Peyer's patch (tissue), 4 donors: ENCODE measurements around the gene PHRF1. TPM values are rescaled to one million over a fixed set of nuclear protein-coding genes. Genes with fewer than 3 reads are reported as not detected.

Experiments
- DNase-seq, 3 donors: peaks; one replicate each; pipeline ENCODE4 v3.0.0-alpha.2; 2017 to 2019
- H3K27ac ChIP-seq, 4 donors: fragments of 200-600 bp; sonication (generic); one replicate each; pipeline ENCODE4 v1.5.1; 2016 to 2019
- H3K27me3 ChIP-seq, 2 donors: fragments of 200-600 bp; sonication (generic); one replicate each; pipeline ENCODE4 v1.5.1; 2019
- H3K36me3 ChIP-seq, 3 donors: fragments of 200-600 bp; sonication (generic); one replicate each; pipeline ENCODE4 v1.5.1; 2016 to 2019
- H3K4me1 ChIP-seq, 4 donors: fragments of 200-600 bp; sonication (generic); one replicate each; pipeline ENCODE4 v1.5.1; 2016 to 2019
- H3K4me3 ChIP-seq, 4 donors: fragments of 200-600 bp; sonication (generic); 1 replicate in 3 of 4; 2 replicates in 1 of 4; pipeline ENCODE4 v1.5.1; 2016 to 2019; ENCODE audit warnings: mild to moderate bottlenecking in 1 of 4
- H3K9me3 ChIP-seq, 4 donors: fragments of 200-600 bp; sonication (generic); one replicate each; pipeline ENCODE4 v1.5.1; 2016 to 2019; ENCODE audit warnings: mild to moderate bottlenecking in 1 of 4
- POLR2A ChIP-seq, 2 donors: fragments of 450-650 bp; IDR thresholded peaks; one replicate each; pipeline ENCODE4 v1.5.1; 2017; ENCODE audit warnings: antibody characterized with exemption in 2 of 2, mild to moderate bottlenecking in 2 of 2, moderate library complexity in 2 of 2
- total RNA-seq, 4 donors: library from RNA; depleted of rRNA; stranded (reverse); fragments of >200 nt; gene quantifications; one replicate each; pipeline ENCODE4 v1.1.0, GENCODE V29; 2016
- TF ChIP-seq, protein P1 (sequence below), 6 experiments: fragments of 450-650 bp in 4 of 6; fragments of 200-600 bp in 2 of 6; sonication (generic) in 1 of 6; IDR thresholded peaks; one replicate each; pipeline ENCODE4 v1.5.1; 2017 to 2019; ENCODE audit warnings: antibody characterized with exemption in 6 of 6, mild to moderate bottlenecking in 3 of 6, moderate library complexity in 1 of 6

The PHRF1 gene
- total RNA-seq, 4 donors from 2014 or later: 48.4 to 88.0 (median 57.8) TPM

DNA sequence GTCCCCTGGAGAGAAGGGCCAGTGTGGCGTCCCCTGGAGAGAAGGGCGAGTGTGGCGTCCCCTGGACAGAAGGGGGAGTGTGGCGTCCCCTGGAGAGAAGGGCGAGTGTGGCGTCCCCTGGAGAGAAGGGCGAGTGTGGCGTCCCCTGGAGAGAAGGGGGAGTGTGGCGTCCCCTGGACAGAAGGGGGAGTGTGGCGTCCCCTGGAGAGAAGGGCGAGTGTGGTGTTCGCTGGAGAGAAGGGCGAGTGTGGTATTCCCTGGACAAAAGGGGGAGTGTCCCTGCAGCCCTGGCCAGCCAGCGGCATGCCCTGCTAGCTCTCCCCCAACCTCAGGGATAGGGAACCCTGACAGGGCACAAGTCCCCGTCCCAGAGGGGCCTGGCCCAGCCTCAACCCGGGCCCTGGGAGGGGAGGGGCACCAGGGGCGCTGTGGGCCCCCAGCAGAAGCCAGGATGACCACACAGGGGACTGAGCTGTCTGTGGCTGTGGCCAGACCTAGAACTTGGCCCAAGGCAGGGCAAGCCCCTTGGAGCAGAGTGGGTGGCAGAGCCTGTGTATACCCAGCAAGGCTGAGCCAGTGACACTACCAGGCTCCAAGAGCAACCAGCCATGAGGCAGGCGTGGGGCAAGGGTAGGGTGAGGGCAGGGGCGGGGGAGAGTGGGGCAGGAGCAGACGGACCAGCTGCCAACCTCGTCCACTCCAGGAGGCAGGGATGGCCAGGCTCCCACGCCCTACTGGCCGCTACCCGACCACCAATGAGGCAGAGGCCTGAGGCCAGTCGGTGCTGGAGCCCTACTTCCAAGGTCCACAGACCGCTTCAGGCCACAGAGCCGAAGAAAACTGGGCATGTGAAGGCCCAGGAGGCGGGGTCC is 45.1 kb upstream of the PHRF1 start:
- peaks cover 0 to 20% (median 10%) of the 10 kb centered on the region in 4 donors for H3K4me1 ChIP-seq
- peak in 1 of 3 donors; percentile 41 for DNase-seq
- H3K27ac ChIP-seq: no peak overlapping the region
- peaks cover 0 to 26% (median 0%) of the 10 kb centered on the region in 3 donors for H3K36me3 ChIP-seq
- no peaks in the 10 kb centered on the region for H3K27me3 ChIP-seq
- TF ChIP-seq, protein P1, sequence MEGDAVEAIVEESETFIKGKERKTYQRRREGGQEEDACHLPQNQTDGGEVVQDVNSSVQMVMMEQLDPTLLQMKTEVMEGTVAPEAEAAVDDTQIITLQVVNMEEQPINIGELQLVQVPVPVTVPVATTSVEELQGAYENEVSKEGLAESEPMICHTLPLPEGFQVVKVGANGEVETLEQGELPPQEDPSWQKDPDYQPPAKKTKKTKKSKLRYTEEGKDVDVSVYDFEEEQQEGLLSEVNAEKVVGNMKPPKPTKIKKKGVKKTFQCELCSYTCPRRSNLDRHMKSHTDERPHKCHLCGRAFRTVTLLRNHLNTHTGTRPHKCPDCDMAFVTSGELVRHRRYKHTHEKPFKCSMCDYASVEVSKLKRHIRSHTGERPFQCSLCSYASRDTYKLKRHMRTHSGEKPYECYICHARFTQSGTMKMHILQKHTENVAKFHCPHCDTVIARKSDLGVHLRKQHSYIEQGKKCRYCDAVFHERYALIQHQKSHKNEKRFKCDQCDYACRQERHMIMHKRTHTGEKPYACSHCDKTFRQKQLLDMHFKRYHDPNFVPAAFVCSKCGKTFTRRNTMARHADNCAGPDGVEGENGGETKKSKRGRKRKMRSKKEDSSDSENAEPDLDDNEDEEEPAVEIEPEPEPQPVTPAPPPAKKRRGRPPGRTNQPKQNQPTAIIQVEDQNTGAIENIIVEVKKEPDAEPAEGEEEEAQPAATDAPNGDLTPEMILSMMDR (IDR thresholded peaks at IDR 0.05): no peak
- no peak for TF ChIP-seq POLR2A (IDR thresholded peaks at IDR 0.05)
- no peaks in the 10 kb centered on the region for H3K9me3 ChIP-seq
- H3K4me3 ChIP-seq: no peak overlapping the region

DNA sequence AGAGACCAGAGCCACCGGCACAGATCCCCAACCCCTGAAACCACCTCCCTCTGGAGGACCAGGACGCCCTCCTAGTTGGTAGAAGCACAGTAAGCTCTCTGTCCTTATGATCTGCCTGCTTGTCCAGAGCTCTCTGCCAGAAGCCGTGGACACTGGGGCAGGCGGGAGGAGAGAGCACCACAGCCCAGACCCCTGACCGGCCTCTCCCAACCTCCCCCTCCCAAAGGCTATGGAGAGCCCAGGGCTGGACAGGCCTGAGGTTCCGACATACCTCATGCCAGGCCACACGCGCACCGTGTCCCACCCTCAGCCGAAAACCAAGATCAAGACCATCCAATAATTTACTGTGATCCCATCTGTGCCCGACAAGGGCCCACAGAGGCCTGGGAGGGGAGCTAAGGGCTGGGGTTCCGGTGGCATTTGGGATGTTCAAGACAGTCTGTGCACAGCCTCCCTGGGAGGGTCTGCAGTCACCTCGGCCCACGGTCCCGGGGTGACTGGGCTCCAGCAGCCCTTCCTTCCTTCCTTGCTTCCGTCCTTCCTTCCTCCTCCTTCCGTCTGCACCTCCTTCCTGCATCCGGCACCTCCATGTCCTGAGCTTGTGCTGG is 44.2 kb upstream of the PHRF1 start:
- Histone ChIP-seq H3K4me1 (peaks cover 0 to 23% (median 15%) of the 10 kb centered on the region in 4 donors), H3K27me3 (no peaks in the 10 kb centered on the region), H3K4me3 (no peak overlapping the region), H3K9me3 (no peaks in the 10 kb centered on the region), H3K36me3 (peaks cover 0 to 26% (median 0%) of the 10 kb centered on the region in 3 donors), H3K27ac (no peak overlapping the region)
- TF ChIP-seq, protein P1 (IDR thresholded peaks at IDR 0.05): no peak
- no peak for TF ChIP-seq POLR2A (IDR thresholded peaks at IDR 0.05)
- DNase-seq: peak in 1 of 3 donors; percentile 40

DNA sequence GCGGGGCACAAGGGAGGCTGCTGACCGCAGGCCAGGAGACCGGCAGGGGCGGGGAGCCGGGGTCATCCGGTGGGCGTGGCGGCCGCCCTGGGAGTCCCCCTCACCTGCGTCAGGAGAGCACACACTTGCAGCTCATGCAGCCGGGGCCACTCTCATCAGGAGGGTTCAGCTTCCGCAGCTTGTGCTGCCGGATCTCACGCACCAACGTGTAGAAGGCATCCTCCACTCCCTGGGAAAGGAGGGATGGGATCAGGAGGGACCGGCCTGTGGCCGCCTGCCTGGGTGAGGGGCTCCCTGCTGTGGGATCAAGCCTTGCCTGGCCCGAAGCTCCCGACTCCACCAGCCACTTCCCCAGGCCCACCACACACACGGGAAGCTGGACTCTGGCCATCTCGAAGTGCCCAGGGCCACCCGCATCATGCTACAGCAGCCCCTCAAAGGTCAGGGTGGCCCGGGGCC is 43.7 kb upstream of the PHRF1 start:
- Histone ChIP-seq H3K27ac (no peak overlapping the region), H3K9me3 (no peaks in the 10 kb centered on the region), H3K36me3 (peaks cover 0 to 26% (median 0%) of the 10 kb centered on the region in 3 donors), H3K27me3 (no peaks in the 10 kb centered on the region), H3K4me3 (no peak overlapping the region), H3K4me1 (peaks cover 0 to 25% (median 20%) of the 10 kb centered on the region in 4 donors)
- peak in 2 of 3 donors; percentile 45 to 47 for DNase-seq
- no peak for TF ChIP-seq POLR2A (IDR thresholded peaks at IDR 0.05)
- TF ChIP-seq, protein P1 (IDR thresholded peaks at IDR 0.05): no peak

DNA sequence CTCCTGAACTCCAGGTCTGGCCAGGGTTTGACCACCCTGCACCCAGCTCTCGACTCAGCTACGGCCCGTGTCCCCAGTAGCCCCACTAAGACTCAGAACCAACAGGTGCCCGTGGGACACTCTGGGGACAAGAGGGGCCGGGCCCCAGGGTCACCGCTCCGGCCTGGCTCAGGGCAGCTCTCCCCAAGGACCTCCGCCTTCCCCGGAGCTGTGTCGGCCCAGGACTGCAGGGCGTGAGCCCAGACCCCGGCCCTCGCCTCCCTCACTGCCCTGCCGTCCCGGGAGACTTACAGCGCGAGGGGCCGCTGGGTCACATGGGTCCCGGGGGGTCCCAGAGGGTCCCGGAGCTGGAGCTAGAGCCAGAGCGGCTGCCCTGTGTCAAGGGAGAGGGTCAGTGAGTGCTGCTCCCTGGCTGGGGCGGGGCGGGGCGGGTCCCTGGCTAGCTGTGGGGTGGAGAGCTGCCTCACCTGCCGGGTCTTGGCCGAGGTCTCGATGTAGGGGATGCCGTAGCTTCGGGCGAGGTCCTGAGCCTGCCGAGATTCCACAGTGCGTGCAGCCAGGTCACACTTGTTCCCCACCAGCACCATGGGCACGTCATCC is 43.2 kb upstream of the PHRF1 start:
- peaks cover 0 to 26% (median 0%) of the 10 kb centered on the region in 3 donors for H3K36me3 ChIP-seq
- H3K4me3 ChIP-seq: no peak overlapping the region
- DNase-seq: peak in 2 of 3 donors; percentile 44 to 46
- no peak overlapping the region for H3K27ac ChIP-seq
- peaks cover 0 to 31% (median 25%) of the 10 kb centered on the region in 4 donors for H3K4me1 ChIP-seq
- TF ChIP-seq POLR2A (IDR thresholded peaks at IDR 0.05): no peak
- TF ChIP-seq, protein P1 (IDR thresholded peaks at IDR 0.05): no peak
- no peaks in the 10 kb centered on the region for H3K9me3 ChIP-seq
- no peaks in the 10 kb centered on the region for H3K27me3 ChIP-seq

DNA sequence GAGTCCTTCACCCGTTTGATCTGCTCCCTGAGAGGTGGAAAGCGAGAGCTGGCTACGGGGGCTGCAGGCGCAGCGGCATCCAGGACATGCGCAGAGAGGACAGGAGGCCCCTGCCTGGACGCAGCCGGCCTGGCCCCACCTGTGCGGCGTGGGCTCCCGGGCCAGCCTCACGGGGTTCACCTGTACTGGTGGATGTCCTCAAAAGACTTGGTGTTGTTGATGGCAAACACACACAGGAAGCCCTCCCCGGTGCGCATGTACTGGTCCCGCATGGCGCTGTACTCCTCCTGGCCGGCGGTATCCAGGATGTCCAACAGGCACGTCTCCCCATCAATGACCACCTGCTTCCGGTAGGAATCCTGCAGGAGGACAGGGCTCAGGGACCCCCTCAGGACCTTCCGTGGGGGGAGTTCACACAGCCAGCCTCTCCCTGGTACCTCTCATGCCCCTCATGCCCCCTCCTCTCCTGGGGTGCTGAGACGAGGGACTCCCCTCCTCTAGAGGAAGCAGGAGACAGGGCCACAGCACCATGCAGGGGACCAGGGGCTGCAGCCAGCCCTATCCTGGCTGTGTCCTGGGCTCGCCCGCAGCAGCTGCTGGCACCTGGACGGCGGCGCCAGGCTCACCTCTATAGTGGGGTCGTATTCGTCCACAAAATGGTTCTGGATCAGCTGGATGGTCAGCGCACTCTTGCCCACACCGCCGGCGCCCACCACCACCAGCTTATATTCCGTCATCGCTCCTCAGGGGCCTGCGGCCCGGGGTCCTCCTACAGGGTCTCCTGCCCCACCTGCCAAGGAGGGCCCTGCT is 42.5 kb upstream of the PHRF1 start:
- Histone ChIP-seq H3K27me3 (no peaks in the 10 kb centered on the region), H3K4me1 (peaks cover 0 to 33% (median 26%) of the 10 kb centered on the region in 4 donors), H3K27ac (no peak overlapping the region), H3K36me3 (peaks cover 0 to 26% (median 0%) of the 10 kb centered on the region in 3 donors), H3K4me3 (peak overlapping the region in 3 of 4 donors; percentile 67 to 93 (median 73)), H3K9me3 (no peaks in the 10 kb centered on the region)
- TF ChIP-seq, protein P1 (IDR thresholded peaks at IDR 0.05): no peak
- TF ChIP-seq POLR2A (IDR thresholded peaks at IDR 0.05): no peak
- DNase-seq: peak in 2 of 3 donors; percentile 48 to 49
